NCI-H1436 treated with DMSO at 0.1 percent for 48 hours (cell line): Measurements from ENCODE around the gene SPOP.
"Not testable (repeated sequence)": the region's sequence is repeated elsewhere in the genome, so short reads cannot be mapped to it uniquely, and the experiment has no call there.

ENCODE experiments used
- DNase-seq: peaks from one replicate; lab custom pipeline; 2025; lab: John Stamatoyannopoulos, UW

The SPOP gene

DNA sequence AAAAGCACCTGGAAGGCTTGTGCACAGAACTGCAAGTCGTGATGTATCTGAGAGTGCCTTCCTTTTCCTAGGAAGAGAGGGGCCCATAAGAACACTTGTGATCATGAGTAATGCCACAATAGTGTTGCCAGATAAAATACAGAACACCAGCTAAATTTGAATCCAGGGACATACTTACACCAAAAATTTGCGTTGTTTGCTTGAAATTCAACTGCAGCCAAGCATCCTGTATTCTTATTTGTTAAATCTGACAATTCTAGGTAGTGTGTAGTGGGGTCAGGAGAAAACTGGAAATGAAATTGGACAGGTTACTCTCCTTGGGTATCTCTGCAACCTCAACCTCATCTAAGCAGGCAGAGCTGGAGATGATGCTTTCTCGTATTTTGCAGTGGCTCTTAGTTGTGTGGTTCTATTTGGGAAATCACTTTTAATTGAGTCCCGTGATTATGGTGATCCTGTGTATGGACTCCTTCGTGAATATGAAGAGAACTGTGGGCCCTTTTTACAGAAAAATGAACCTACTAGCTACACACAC is 17.9 kb upstream of the SPOP start:
- DNase-seq, result no peak

DNA sequence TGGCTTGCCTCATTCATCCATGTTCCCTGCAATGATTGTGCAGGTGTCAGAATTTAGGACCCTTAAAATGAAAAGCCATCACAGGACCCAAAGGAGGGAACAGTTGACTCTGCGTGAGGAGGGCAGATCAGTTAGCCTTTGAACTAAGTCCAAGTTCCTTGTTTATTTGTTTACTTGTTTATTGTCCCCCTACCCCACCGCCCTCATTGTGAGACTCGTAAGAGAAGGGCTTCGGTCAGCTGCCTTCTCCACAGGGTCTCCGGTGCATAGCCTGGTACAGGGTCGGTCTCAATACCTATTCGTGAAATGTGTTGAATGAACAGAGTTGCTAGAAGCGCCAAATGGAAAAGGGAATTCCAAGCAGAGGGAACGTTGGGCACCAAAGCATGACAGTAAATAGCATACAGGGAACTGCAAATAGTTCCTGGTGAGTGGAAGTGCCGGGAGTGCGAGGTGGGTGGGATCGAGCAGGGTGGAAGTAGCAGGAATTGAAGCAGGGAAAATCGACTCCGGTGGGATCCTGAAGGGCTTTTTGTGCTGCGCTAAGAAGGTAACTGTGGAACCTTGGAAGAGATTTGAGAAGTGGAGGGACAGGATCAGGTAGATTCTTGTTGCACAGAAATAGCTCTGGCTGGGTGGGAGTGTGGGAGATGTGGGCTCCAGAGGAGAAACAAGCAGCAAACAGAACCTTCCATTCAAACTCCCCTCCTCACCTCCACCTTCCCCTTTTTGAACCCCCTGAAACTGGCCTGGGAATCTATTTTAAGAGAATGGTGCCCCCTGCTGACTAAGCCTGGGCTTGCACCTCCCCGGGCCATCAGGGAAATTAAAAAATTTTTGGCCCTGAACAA is 17.2 kb upstream of the SPOP start:
- DNase-seq, result no peak

GRCh38 chr17:49692751-49693150 is 14.9 kb upstream of the SPOP start:
- no peak for DNase-seq

GRCh38 chr17:49691677-49692191 is 13.8 kb upstream of the SPOP start:
- DNase-seq, result no peak

DNA sequence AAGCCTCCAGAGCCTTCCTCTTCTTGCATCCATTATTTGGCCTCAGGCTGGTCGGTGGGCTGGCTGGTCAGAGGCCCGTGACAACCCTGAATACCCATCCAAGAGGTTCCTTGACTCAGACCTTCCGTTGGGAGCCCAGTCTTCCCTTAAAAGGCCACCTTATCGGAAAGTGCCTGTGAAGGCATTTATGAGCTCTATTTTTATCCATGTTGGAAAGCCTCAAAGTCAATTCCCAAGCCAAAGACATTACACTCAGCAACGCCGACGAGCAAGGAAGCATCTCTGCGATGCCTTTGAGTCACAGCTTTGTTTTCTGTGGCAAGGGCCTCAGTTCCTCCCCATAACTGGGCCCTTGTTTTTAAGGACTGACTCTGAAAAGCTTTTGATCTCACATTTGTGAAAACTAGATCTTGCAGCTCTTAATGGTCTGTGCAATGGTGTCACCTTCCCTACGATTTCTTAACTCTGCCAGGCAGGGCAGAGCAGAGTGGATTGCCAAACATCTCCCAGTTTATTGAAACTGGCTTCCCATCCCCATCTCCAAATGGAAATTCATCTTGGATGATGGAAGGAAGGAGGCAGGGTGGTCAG is 13.3 kb upstream of the SPOP start:
- no peak for DNase-seq

GRCh38 chr17:49690256-49690655 is 12.4 kb upstream of the SPOP start:
- no peak for DNase-seq

DNA sequence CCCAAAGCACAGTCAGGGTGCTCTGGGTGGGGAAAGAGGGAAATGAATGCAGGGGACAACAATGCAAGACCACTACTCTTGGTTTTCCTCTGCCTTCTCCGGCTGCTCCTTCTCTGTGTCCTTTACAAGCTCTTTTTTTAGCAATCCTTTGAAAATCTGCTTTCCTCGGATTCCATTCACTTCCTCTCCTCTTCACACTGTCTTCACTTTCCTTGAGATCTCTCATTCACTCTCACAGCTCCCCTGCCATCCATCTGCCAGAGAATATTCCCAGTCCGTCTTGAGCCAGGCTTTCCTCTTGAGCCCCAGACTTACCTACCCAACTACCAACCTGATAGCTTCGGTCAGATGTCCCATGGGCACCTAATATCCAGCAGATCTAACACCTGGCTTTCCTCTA is 11.0 kb upstream of the SPOP start:
- DNase-seq, result no peak

DNA sequence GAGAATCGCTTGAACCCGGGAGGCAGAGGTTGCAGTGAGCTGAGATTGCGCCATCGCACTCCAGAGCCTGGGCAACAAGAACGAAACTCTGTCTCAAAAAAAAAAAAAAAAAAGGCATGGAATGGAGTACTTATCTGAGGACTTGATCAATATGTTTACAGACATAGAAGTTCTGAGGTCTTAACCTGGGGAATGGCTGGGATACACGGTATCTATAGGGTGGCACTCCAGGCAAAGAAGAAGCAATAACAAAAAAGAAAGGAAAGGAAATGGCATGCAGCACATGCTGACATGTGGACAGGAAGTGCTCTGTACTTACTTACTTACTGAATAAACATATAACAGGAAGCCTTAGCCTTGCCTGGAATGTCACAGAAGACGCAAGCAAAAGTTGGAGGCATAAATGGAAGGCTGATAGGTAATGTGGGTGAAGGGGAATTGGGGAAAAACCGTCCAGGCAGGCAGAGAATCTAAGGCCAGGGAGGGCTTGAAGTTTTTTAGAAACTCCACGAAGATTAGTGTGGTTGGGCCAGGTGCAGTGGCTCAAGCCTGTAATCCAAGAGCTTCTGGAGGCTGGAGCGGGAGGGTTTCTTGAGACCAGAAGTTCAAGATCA is 10.1 kb upstream of the SPOP start:
- DNase-seq, result no peak

- no peak for DNase-seq
These were observed 3.4 kb upstream of the SPOP start for GRCh38 chr17:49681106-49681979.

- DNase-seq, result peak; percentile 10
These were observed 2.4 kb upstream of the SPOP start for GRCh38 chr17:49680314-49680713.

DNA sequence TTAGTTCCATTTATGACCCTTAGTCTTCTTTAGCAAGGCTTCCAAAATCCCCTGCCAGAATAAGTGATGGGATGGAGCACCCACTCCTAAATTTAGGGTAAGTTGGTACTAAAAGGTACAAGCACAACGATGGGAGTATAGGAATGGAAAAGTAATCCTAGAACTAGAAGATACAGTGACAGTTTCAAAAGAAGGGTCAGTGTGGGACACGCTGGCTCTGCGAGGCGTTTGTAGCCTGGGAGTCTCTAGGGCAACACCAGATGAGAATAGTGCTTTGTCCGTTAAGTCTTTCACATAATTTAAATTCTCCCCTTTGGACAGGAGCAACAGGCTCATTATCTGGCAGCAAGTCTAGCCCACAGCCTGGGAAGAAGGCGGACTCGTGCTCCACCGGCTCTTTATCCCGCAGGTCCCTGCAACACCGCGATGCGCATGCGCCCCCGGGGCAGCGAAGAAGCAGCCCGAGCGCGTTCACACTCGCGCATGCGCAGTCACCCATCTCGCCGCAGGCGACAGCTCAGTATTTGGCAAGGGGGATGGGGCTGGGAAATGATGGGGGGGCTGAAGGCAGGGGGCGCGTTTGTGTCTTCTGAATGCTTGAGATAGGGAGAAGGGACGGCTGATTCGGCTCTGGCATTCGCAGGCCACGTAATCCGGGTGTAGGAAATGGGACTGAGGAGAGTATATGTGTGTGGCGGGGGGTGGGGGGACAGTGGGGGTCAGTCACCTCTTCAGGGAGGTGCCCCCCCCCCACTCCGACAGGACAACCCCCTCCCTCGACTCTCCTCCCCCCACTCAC is 564 bp downstream of the SPOP start:
- peak; percentile 71 for DNase-seq

GRCh38 chr17:49676276-49676868 is 1.5 kb downstream of the SPOP start:
- DNase-seq, result no peak

DNA sequence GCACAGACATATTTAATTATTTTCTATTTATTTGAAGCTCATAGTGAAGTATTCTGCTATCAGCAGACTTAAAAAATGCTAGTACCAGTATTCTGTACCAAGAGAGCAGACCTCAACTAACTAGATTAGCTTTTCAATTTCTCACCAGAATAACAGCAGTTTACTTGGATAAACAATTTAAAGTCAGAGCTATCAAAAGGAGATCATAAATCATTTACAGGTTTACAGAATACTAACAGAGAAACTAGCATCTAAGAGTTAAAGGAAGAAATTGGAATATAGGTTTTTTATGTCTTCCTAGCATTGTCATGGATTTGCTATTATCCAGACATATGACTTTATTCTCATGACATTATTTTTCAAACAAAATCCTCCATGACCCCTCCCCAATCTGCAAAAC is 3.4 kb downstream of the SPOP start:
- no peak for DNase-seq

- DNase-seq, result not testable (repeated sequence)
These were observed 4.2 kb downstream of the SPOP start for GRCh38 chr17:49673679-49674078.

DNA sequence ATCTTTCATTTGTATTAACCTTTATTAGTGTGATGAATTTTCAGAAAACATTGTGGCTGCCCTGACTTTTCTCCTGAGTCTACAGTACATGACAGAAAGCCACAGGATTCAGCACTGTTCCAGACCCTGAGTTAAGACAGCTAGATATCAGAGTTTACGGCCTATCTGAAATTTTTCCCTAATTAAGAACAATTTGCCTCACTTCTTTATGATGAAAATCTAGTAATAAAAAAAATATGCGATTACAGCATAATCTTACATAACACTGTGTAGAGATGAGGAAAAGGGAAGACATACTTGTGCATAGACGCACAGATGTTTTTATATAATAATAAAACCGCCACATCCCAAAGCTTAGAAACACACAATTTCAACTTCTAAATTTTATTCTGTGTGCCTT is 7.3 kb downstream of the SPOP start:
- no peak for DNase-seq

DNA sequence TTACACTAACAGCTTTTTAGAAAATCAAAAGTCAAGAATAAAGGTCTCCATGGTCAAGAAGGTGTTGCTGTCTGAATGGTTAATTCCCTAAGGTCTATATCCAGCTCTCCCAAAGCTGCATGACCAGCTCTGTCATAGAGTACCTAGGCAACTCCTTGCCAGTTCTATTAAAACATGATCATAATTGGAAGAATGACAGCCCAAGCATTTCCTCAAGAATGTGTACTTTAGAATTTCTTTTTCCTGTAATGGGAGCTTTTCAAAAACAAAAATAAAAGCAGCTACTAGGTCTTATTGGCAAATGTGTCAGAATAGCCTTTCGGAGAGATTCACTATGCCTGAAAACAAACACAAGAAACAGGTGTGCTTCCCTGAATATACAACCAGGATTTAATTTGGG is 7.9 kb downstream of the SPOP start:
- DNase-seq, result no peak

DNA sequence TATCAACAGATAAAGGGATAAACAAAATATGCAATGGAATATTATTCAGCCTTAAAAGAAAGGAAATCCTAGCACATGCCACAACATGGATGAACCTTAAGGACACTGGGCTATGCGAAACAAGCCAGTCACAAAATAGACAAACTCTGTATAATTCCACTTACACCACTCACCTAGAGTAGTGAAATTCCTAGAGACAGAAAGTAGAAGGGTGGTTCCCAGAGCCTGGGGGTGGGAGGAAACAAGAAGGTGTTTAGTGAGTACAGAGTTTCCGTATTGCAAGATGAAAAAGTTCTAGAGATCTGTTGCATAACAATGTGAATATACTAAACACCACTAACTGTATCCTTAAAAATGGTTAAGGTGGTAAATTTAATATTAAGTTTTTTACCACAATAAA is 10.0 kb downstream of the SPOP start:
- DNase-seq, result no peak

GRCh38 chr17:49664706-49665211 is 13.1 kb downstream of the SPOP start:
- DNase-seq, result no peak

- DNase-seq, result no peak
These were observed 18.1 kb downstream of the SPOP start for GRCh38 chr17:49659661-49660382.

DNA sequence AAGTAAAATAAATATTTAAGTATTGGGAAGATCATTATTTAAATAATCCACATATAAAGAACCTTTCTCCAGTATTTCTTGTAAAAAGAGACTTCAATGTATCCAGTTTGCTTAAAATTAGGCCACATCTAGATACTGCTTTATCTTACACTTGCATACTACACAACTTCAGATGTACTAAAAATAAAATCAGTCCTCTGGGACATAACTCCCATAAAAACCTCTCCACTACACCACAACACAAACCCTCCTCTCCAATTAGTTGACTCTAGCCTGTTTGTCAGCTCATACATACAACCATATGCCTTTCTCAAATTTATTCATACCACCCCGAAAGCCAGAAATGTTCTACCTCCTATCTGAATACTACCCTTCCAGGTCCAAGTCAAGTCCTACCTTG is 21.6 kb downstream of the SPOP start:
- DNase-seq, result no peak
